ENCODE results near the gene RPS6KA1.

DNA sequence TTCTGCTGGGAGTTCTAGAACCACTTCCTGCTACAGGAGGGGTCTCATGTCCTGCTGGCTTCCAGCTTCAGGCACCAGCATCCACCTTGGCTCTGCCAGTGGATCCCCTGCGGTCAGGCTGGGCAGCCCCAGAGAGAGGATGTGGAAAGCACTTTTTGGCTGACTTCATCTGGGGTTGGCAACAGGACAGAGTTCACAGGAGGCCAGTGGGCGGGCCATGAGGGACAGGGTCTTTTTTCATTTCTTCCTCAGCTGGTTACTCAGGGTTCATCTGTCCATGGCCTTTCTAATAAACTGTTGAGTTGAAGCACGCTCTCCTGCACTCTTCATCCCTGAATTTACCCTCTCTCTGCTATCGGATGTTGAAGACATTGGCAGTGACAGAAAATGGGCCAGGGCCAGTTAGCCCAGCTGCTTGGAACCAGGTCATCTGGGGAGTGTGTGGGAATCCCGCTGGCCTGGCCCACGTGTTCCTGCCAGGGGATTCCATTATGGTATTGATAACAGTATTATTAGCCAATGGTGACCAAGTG lies 45.2 kb downstream of the RPS6KA1 start:
- no peak for TF ChIP-seq POLR2AphosphoS5 (IDR thresholded peaks at IDR 0.05; ENCODE audit: borderline replicate concordance, low read depth, low read length)
- TF ChIP-seq EZH2 (IDR thresholded peaks at IDR 0.05): no peak
- TF ChIP-seq FOXP2 (optimal IDR thresholded peaks at IDR 0.05; ENCODE audit: control extremely low read depth, extremely low read length, insufficient read depth): no peak
